Choroid plexus epithelial cell (primary cell): ENCODE measurements around the gene MYO9B.

Experiments
- DNase-seq: peaks from one replicate; pipeline ENCODE4 v3.0.0-alpha.2; 2010; ENCODE audit warnings: low read depth
- H3K4me3 ChIP-seq: 2 replicates; pipeline ENCODE4 v1.5.1; 2011; ENCODE audit warnings: low read depth, mild to moderate bottlenecking, control low read depth, low read length, moderate library complexity
- CTCF ChIP-seq: conservative IDR thresholded peaks from 2 replicates; pipeline ENCODE4 v1.5.1; 2011; ENCODE audit warnings: low read depth, mild to moderate bottlenecking, control low read depth, inconsistent platforms, low read length, moderate library complexity

Gene MYO9B

DNA sequence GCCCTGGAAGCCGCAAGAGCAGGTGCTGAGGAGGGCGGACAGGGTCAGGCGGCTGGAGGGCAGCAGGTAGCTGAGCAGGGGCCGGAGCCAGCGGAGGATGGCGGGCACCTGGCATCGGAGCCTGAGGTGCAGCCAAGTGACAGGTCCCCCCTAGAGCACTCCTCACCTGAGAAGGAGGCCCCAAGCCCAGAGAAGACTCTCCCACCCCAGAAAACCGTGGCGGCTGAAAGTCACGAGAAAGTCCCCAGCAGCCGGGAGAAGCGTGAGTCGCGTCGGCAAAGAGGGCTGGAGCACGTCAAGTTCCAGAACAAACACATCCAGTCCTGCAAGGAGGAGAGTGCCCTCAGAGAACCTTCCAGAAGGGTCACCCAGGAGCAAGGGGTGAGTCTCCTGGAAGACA is 119.0 kb downstream of the MYO9B start:
- no peak for TF ChIP-seq CTCF
- no peak overlapping the region for H3K4me3 ChIP-seq
- no peak for DNase-seq

- no peak for TF ChIP-seq CTCF
- DNase-seq = no peak
- H3K4me3 ChIP-seq = no peak overlapping the region
Observed at GRCh38 chr19:17195106-17195505, 119.5 kb downstream of the MYO9B start.

- TF ChIP-seq CTCF = no peak
- DNase-seq = no peak
Observed at GRCh38 chr19:17196610-17197009, 121.0 kb downstream of the MYO9B start.

GRCh38 chr19:17197666-17198065 is 122.1 kb downstream of the MYO9B start:
- DNase-seq = no peak
- TF ChIP-seq CTCF = no peak
- no peak overlapping the region for H3K4me3 ChIP-seq

More at GRCh38 chr19:17196610-17197009, 121.0 kb downstream of the MYO9B start:
- H3K4me3 ChIP-seq = no peak overlapping the region

GRCh38 chr19:17200408-17201079 is 125.0 kb downstream of the MYO9B start:
- no peak overlapping the region for H3K4me3 ChIP-seq
- no peak for TF ChIP-seq CTCF
- DNase-seq = no peak

DNA sequence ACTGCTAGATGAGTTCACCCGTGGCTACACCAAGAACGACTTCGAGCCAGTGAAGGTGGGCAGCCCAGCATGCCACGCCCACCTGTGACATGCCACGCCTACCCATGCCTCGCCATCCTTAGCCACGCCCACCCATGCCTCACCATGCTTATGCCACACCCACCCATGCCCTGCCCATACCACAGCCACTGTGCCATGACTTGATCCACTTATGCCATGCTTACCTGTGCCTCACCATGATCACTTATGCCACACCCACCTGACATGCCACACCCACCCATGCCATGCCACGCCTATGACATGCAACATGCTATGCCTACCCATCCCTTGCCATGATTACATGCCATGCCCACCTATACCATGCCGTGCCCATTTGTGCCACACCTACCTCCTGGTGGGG is 126.7 kb downstream of the MYO9B start:
- TF ChIP-seq CTCF = no peak
- no peak overlapping the region for H3K4me3 ChIP-seq
- no peak for DNase-seq

- no peak for TF ChIP-seq CTCF
- DNase-seq = no peak
- no peak overlapping the region for H3K4me3 ChIP-seq
Observed at GRCh38 chr19:17202713-17203112, 127.1 kb downstream of the MYO9B start.
